ENCODE data around the gene AKR7A3.
"Not testable (repeated sequence)": the region's sequence is repeated elsewhere in the genome, so short reads cannot be mapped to it uniquely, and the experiment has no call there.

AKR7A3 gene

GRCh38 chr1:19273106-19273843, 15.3 kb downstream of the AKR7A3 start:
- H3K4me3 ChIP-seq (ENCODE audit: low read depth, low read length) = no peak overlapping the region
- TF ChIP-seq CTCF (IDR thresholded peaks at IDR 0.05; ENCODE audit: borderline replicate concordance, insufficient read depth, low read depth, low read length) = no peak

DNA sequence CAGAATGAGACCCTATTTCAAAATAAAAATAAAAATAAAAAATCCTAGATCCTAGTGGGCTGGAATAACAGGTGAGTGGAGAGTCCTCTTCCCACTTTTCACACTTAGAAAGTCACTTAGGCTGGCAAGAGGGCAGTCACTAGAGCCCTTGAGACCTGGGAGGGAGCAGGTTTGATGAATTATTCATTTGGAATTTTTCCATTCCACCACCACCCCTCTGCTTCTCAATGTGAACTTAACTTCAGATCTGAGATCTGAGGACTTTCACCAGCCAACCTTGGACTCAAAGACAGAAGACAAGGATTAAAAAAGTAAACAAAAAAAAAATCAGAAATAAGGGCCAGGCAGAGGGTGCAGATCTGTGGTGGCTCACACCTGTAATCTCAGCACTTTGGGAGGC, 16.5 kb downstream of the AKR7A3 start:
- TF ChIP-seq CTCF (IDR thresholded peaks at IDR 0.05; ENCODE audit: borderline replicate concordance, insufficient read depth, low read depth, low read length) = no peak
- H3K4me3 ChIP-seq (ENCODE audit: low read depth, low read length) = no peak overlapping the region

GRCh38 chr1:19270343-19270730, 18.2 kb downstream of the AKR7A3 start:
- not testable (repeated sequence) for H3K4me3 ChIP-seq (ENCODE audit: low read depth, low read length)

DNA sequence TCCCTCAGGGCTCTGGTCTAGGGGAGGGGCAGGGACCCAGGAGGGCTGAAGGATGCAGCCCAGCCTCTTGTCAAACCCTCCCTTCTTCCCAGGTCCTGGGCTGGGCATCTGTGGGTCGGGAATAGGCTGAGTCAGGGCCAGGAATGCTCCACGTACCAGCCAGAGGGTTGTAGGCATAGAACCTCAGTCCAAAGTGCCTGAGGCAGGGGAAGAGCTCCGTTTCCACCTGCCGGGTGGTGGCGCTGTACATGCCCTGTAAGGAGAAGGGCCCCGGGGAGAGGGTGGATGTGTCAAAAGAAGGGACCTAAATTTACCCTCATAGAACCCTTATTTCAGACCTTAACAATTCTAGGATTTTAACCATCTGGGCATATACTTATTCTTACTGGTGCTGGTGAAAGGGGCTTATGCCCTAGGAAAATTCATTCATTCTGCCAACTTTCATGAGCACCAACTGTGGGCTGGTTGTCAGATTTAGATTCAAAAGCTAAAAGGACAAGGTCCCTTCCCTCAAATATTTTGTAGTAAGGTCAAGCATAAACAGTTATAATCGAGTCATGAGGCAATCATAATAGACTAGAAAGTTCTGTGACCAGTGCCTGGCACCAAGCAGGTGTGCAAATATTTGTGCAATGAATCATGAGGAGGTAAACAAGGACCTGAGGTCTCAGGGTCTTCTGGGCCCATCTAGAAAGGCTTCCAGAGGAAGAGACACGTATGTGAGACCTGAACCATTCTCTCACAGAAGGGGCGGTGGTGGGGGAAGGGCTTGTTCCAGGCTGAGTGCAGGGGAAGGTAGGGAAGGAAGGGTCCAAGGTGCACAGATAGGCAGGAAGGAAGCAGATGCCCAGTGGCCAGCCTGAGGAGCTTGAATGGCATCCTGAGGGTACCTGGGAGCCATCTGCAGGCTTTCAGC, 18.9 kb downstream of the AKR7A3 start:
- not testable (repeated sequence) for H3K4me3 ChIP-seq (ENCODE audit: low read depth, low read length)

- TF ChIP-seq CTCF (IDR thresholded peaks at IDR 0.05; ENCODE audit: borderline replicate concordance, insufficient read depth, low read depth, low read length) = no peak
- H3K4me3 ChIP-seq (ENCODE audit: low read depth, low read length) = no peak overlapping the region
These were observed 20.1 kb downstream of the AKR7A3 start for GRCh38 chr1:19268445-19268844.

- H3K4me3 ChIP-seq (ENCODE audit: low read depth, low read length) = no peak overlapping the region
- TF ChIP-seq CTCF (IDR thresholded peaks at IDR 0.05; ENCODE audit: borderline replicate concordance, insufficient read depth, low read depth, low read length) = no peak
These were observed 25.8 kb downstream of the AKR7A3 start for GRCh38 chr1:19262744-19263143.

DNA sequence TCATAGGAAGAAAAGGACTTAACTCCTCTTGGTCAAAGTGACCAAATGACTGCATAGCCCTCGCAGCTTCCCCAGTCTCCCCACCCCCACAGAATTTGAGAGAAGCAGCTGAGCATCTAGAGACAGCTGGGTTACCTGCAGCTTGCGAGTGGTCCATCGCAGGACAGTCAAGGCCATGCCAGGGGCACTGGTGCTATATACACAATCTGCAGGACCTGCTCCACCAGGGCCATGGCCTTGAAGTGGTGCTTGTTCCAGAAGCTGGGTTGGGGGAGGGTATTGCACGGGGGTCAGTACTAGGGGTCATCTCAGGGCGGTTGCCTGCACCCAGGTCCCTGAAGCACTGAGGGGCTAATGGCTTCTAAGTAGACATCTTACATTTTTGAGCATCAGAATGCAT, 26.5 kb downstream of the AKR7A3 start:
- no peak for TF ChIP-seq CTCF (IDR thresholded peaks at IDR 0.05; ENCODE audit: borderline replicate concordance, insufficient read depth, low read depth, low read length)

More for the DNA sequence above, 26.5 kb downstream of the AKR7A3 start:
- H3K4me3 ChIP-seq (ENCODE audit: low read depth, low read length) = no peak overlapping the region
